Stimulated activated CD4-positive, alpha-beta T cell treated with anti-CD3 and anti-CD28 coated beads, Interleukin-15, amount 100 ng/mL, for 24 hours (primary cell): ENCODE data around the gene IL23A.
"Not testable (repeated sequence)": the region's sequence is repeated elsewhere in the genome, so short reads cannot be mapped to it uniquely, and the experiment has no call there.

ENCODE experiments used
- DNase-seq: peaks from one replicate; pipeline ENCODE4 v3.0.0-alpha.2; 2020

Gene IL23A, protein sequence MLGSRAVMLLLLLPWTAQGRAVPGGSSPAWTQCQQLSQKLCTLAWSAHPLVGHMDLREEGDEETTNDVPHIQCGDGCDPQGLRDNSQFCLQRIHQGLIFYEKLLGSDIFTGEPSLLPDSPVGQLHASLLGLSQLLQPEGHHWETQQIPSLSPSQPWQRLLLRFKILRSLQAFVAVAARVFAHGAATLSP

GRCh38 chr12:56338308-56339157 is at the start of gene IL23A:
IL23A (plus strand) TSS chr12:56338884; CDS start chr12:56339045, 161 bp downstream.
- peak; percentile 91 for DNase-seq

DNA sequence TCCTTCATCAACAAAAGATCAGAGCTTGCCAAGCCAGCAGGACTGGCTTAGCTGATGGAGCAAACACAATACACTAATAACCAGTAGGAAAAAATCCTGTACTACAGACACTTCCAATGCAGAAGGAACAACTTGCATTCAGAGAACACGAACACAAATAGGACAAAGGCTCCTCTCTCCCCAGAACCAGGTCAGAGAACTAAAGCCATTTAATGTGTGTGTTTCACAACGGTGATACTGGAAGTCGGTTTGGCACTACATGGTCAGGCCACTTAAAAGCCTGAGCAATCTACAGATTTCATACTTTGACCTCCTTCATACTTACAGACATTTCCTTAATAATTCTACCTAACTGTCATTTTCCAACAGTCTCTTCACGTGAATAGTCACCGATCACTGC is 44.9 kb upstream of the IL23A start:
- DNase-seq = no peak

GRCh38 chr12:56296295-56296694 is 42.4 kb upstream of the IL23A start:
- no peak for DNase-seq

DNA sequence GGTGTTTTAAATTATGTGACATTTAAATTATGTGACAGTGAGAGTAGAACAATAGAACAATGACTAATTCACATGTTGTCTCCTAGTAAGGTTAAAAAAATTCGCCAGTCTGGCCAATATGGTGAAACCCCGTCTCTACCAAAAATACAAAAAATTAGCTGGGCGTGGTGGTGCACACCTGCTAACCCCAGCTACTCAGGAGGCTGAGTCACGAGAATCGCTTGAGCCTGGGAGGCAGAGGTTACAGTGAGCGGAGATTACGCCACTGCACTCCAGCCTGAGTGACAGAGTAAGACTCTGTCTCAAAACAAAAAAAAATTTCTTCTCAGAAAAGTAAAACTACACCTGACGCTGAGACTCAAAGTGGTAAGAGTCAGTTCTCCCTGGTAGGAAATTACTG is 41.3 kb upstream of the IL23A start:
- DNase-seq = peak; percentile 12

- no peak for DNase-seq
Measured at GRCh38 chr12:56298828-56299227, 39.9 kb upstream of the IL23A start.

DNA sequence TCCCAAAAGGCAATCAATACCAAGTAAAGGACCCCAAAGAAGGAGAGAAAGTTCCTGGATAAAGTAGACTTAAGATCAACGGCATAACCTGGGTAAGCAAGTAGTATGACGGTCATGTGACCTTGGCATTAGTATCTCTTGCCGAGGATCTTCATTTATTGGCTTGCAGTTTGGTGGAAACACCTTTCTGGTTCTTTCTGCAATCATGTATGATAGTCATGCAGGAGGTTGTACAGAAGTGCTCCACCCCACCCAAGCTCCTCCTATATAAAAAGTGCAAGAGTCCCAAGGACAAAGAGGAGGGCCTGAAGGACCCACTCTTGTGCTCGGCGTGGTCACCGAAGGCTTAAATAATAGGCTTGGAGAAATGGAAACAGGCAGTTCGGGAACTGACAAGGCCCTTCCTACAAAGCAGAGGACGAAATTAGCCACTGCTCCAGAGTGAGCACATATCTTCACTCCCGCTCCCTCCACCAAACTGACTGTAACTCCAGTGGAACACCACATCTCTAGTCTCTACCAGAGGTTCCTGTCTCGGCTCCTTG is 39.3 kb upstream of the IL23A start:
- peak; percentile 39 for DNase-seq

DNA sequence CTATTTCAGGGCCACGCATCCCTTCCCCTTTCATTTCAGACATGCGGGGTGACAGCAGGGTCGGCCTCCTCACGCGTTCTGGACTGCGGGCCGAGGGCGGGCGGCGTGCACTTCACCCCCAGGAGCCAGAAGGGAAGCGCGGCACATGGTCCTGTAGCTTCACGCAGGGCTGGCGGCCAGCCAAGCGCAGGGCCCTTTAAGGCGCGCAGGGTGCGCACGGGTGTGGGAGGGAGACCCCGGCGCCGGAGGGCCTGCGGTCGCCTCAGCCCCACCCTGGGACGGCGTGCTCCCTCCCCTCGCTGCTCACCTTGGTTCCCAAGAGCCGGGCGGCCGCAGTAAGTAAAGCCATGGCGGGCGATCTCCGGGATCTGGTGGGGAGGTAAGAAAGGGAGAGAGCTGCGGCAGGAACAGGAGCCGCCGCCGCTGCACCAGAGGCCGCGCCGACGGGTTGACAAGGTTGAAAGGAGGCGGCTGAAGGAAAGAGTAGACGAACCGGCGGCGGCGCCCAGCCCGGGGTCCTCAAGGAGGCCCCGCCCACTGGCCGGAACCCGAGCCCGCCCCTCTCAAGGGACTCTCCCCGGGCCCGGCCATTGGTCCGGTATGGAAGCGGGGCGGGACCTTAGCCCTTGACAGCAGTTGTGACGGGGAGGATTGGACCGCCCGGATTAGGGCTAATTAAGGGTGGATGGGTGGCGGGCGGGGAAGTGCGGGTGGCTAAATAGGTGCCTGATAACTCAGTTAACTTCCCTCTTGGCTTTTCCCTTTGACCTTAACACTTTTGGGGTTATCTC is 38.6 kb upstream of the IL23A start, which contains the start of gene CS:
CS (minus strand) TSS at position 478 of the 791 bp plus-strand sequence; CDS start at position 349, 129 bp downstream.
- DNase-seq = peak; percentile 100

DNA sequence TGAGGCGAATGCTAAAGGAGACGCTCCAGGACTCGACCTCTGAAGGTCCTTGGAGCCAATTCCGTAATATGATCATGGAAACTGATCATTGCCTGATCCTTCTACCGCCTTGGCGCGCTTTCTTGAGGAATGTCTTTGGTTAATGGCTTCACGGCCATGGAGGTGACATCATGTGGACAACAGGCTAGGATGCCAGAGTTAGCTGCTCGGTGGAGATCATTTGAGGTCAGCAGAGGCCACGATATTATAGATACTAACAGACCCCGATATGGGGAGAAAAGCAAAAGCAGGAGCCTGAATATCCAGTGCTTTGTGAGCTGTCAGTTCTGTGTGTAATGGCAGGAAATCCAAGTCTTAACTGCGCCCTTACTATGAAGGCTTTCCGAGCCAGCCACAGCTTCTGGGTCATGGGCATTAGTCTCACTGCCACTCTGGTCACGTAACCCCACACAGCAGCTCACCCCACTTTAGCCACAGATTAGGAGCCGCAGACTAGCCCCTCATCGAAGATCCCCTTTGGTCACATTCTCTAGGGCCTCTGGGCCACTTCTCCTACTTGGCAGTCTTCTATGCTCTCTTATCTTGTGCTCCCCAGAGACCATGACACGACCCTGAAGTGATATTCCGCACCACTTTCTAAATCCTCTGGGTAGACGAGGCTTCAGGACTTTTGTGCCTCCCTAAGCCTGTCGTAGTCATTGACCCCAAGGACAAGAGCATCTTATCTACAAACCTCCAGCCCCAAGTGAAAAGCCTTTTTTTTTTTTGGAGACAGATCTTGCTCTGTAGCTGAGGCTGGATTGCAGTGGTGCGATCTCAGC is 37.8 kb upstream of the IL23A start:
- no peak for DNase-seq

- DNase-seq = no peak
Measured at GRCh38 chr12:56304276-56304675, 34.4 kb upstream of the IL23A start.

DNA sequence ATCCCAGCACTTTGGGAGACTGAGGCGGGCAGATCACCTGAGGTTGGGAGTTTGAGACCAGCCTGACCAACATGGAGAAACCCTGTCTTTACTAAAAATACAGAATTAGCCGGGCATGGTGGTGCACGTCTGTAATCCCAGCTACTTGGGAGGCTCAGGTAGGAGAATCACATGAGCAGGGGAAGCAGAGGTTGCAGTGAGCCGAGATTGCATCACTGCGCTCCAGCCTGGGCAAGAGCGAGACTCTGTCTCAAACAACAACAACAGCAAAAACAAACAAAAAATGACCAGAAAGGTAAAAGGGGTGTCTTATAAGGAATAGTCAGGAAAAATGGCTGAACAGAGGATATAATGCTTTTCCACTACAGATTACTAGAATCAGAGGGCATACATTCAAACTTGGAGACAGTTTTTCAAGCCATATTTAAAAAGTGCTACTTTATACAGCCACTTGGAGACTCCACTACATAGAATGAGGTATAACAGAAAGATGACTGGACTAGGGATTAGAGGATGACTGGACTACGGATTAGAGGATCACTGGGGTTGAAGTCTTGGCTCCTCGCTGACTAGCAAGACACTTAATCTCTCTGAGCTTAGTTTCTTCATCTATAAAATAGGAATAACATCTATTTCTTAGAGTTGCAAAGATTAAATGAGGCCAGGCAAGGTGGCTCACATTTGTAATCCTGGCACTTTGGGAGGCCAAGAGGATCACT is 33.7 kb upstream of the IL23A start:
- DNase-seq = no peak

DNA sequence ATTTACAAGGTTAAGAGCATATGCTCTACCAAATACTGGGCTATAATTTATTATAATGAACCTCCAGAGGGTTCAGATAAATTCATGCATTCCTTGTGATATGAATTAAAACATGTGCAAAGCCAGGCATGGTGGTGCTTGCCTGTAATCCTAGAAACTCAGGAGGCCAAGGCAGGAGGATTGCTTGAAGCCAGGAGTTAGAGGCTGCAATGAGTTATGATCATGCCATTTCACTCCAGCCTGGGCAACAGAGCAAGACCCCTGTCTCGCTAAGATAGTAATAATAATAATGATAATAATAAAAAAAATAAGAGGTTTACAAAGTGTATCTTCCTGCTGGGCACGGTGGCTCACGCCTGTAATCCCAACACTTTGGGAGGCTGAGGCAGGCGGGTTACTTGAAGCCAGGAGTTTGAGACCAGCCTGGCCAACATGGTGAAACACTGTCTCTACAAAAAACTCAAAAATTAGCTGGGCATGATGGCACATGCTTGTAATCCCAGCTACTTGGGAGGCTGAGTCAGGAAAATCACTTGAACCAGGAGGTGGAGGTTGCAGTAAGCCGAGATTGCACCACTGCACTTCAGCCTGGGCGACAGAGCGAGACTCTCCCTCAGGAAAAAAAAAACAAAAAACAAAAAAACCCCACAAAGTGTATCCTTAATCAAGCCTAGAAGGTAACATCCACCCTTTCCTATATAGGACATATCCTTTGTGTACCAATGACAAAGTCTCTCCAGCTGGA is 31.3 kb upstream of the IL23A start:
- no peak for DNase-seq

- no peak for DNase-seq
Measured at GRCh38 chr12:56308714-56309113, 30.0 kb upstream of the IL23A start.

- no peak for DNase-seq
Measured at GRCh38 chr12:56311003-56311402, 27.7 kb upstream of the IL23A start.

- DNase-seq = no peak
Measured at GRCh38 chr12:56315249-56315621, 23.4 kb upstream of the IL23A start.

GRCh38 chr12:56315622-56316473 is 22.8 kb upstream of the IL23A start, which contains the start of gene CNPY2:
CNPY2 (minus strand) TSS chr12:56315988; CDS start chr12:56315217, 771 bp downstream.
- DNase-seq = peak; percentile 97

DNA sequence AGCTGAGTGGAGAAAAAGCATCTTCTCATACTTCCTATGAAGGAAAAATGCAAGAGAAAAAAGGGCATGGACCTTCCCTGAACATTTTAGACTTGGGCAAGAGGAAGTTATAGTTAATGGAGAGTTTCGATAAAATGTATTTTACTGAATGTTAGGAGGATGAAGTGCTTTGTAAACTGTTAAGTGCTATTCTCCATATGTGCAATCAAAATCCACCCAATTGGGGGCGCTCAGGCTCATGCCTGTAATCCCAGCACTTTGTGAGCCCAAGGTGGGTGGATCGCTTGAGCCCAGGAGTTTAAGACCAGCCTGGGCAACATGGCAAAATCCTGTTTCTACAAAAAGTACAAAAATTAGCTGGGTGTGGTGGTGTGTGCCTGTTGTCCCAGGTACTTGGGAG is 21.0 kb upstream of the IL23A start:
- no peak for DNase-seq

GRCh38 chr12:56321027-56321426 is 17.7 kb upstream of the IL23A start:
- peak; percentile 14 for DNase-seq

GRCh38 chr12:56321610-56322009 is 17.1 kb upstream of the IL23A start:
- DNase-seq = not testable (repeated sequence)

DNA sequence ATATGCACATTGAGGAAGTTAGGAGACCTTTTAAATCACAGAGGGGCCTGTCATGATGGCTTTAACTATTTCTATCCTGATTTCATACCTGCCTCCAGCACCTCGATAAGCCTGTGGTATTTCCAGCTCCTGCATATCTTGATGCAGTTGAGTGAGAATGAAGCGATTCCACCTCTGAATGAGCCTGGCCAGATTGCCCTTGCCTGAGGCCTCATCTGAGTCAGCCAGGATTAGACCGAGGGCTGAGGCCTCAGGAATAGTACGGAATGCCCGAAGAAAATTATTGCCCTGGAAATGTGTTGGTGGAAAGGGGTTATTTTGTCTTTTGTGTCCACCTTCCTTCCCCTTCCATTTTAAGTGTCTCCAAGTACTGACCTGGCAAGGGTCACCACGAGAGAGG is 14.5 kb upstream of the IL23A start:
- DNase-seq = no peak

DNA sequence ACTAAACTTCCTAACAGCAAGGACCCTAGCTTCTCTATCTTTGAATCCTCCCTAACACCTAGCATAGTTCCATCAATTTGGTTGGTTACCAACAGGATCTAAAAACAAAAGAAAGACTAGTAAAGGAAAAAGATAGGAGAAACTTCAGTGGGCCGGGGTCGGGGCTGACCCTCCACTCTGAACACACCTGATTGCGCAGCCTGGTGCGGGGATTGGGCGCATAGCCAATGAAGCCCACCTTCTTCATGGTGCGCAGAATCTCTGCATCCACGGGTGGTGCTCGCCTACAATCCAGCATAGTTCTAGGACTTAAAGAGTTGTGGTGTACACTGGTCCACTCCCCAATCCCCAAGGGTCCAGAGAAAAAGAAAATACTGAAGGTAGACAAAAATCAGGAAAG is 12.6 kb upstream of the IL23A start:
- no peak for DNase-seq
